Measurements from ENCODE around the gene LHPP.

DNA sequence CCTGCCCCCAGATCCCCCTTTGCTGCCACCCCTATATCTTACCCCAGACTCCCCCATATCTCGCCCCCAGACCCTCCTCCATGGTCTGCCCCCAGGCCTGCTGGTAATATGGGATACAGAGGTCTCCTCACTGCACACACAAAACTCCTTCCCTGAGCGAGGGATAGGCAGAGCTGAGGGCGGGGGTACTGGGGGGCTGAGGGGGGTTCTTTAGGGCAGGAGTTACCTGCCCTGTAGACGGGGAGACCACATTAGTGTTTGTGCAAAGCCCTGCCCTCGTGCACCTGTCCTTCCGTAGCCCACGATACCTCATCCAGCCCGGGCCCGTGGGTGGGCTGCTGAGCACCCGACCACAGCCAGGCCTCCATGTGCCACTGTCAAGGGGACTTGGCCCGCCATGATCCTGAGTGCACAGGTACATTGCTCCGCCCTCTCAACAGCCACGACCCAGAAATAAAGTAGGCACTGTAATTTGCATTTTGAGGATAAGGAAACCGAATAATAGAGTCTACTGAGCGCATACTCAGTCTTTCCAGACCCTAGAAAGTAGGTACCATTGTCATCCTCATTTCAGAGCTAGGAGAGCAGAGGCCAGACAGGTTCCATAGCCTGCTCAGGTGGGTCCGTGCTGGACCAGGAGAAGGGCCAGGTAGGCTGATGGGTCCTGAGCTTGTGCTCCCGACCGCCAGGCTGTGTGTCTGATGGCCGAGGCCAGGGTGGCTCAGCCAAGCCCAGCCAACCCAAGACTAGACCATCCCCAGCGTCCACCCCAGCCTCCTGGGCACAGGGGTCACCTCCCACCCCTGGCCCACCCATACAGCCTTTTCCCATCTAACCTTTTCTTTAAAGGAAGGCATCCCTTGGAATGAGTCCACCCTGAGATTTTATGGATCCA lies 115.2 kb downstream of the LHPP start:
- TF ChIP-seq, protein P1, sequence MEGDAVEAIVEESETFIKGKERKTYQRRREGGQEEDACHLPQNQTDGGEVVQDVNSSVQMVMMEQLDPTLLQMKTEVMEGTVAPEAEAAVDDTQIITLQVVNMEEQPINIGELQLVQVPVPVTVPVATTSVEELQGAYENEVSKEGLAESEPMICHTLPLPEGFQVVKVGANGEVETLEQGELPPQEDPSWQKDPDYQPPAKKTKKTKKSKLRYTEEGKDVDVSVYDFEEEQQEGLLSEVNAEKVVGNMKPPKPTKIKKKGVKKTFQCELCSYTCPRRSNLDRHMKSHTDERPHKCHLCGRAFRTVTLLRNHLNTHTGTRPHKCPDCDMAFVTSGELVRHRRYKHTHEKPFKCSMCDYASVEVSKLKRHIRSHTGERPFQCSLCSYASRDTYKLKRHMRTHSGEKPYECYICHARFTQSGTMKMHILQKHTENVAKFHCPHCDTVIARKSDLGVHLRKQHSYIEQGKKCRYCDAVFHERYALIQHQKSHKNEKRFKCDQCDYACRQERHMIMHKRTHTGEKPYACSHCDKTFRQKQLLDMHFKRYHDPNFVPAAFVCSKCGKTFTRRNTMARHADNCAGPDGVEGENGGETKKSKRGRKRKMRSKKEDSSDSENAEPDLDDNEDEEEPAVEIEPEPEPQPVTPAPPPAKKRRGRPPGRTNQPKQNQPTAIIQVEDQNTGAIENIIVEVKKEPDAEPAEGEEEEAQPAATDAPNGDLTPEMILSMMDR (IDR thresholded peaks at IDR 0.05; ENCODE audit: low read depth, low read length, poor library complexity, severe bottlenecking), result no peak
- no peak for TF ChIP-seq EZH2phosphoT487 (IDR thresholded peaks at IDR 0.05; ENCODE audit: borderline replicate concordance, low read length)
